HepG2 (cell line): ENCODE data around the gene FAT4. TPM values are rescaled to one million over a fixed set of nuclear protein-coding genes. Genes with fewer than 3 reads are reported as not detected.

Experiments
- ASH2L ChIP-seq: fragments of 300-600, 200-600 bp; sonication (generic); IDR thresholded peaks from 2 replicates; pipeline ENCODE4 v1.7.0; 2017; ENCODE audit warnings: low read depth, mild to moderate bottlenecking, moderate library complexity, mixed read lengths, low read length; ENCODE audit not compliant: insufficient read length
- BATF2 ChIP-seq: sonication (generic); formaldehyde crosslinking; IDR thresholded peaks from 2 replicates; pipeline ENCODE4 v1.8.0; 2022; ENCODE audit warnings: mild to moderate bottlenecking, missing genetic modification reagents, moderate library complexity
- FLYWCH1 ChIP-seq: sonication (generic); formaldehyde crosslinking; IDR thresholded peaks from 2 replicates; pipeline ENCODE4 v1.8.1; 2023; ENCODE audit warnings: mild to moderate bottlenecking, missing genetic modification reagents
- FOXP1 ChIP-seq, 2 experiments: fragments of 450-650 bp in 1 of 2; IDR thresholded peaks; 2 replicates each; pipeline ENCODE4 v1.6.1; 2017 to 2018; ENCODE audit warnings: antibody characterized with exemption in 1 of 2
- FOXP4 ChIP-seq: sonication (generic); formaldehyde crosslinking; IDR thresholded peaks from 2 replicates; pipeline ENCODE4 v1.4.0; 2020; ENCODE audit warnings: missing genetic modification reagents
- HDAC1 ChIP-seq: sonication (generic); formaldehyde crosslinking; IDR thresholded peaks from 2 replicates; pipeline ENCODE4 v1.5.1; 2020; ENCODE audit warnings: mild to moderate bottlenecking, missing genetic modification reagents
- HHEX ChIP-seq: IDR thresholded peaks from 2 replicates; pipeline ENCODE4 v1.6.1; 2016; ENCODE audit warnings: control low read depth
- HMGA1 ChIP-seq: sonication (generic); formaldehyde crosslinking; conservative IDR thresholded peaks from 2 replicates; pipeline ENCODE4 v1.4.0; 2020; ENCODE audit warnings: missing genetic modification reagents
- HNF4G ChIP-seq, 2 experiments: sonication (generic) in 1 of 2; formaldehyde crosslinking in 1 of 2; IDR thresholded peaks; 2 replicates each; pipeline versions ENCODE4 v1.4.0 to v1.6.1; 2011 to 2020; ENCODE audit warnings: borderline replicate concordance in 2 of 2, low read depth in 2 of 2, mild to moderate bottlenecking in 2 of 2, low read length in 1 of 2, missing genetic modification reagents in 1 of 2, moderate library complexity in 1 of 2
- HOMEZ ChIP-seq: IDR thresholded peaks from 2 replicates; pipeline ENCODE4 v1.6.1; 2016; ENCODE audit warnings: low read depth
- KAT7 ChIP-seq: IDR thresholded peaks from 2 replicates; pipeline ENCODE4 v1.6.1; 2018; ENCODE audit warnings: borderline replicate concordance, missing compliant biosample characterization
- KDM4B ChIP-seq: sonication (generic); formaldehyde crosslinking; IDR thresholded peaks from 2 replicates; pipeline ENCODE4 v1.4.0; 2020; ENCODE audit warnings: missing genetic modification reagents
- KDM6A ChIP-seq: IDR thresholded peaks from 2 replicates; pipeline ENCODE4 v1.6.1; 2016; ENCODE audit warnings: low read depth
- ONECUT2 ChIP-seq: sonication (generic); formaldehyde crosslinking; IDR thresholded peaks from 2 replicates; pipeline ENCODE4 v1.4.0; 2020; ENCODE audit warnings: missing genetic modification reagents
- RAD51 ChIP-seq: fragments of 450-650 bp; IDR thresholded peaks from 2 replicates; pipeline ENCODE4 v1.6.1; 2016; ENCODE audit warnings: borderline replicate concordance
- SAP130 ChIP-seq: IDR thresholded peaks from 2 replicates; pipeline ENCODE4 v1.6.1; 2016; ENCODE audit warnings: low read depth
- SCMH1 ChIP-seq: sonication (generic); formaldehyde crosslinking; IDR thresholded peaks from 2 replicates; pipeline ENCODE4 v1.9.0; 2021; ENCODE audit warnings: missing genetic modification reagents, mild to moderate bottlenecking, borderline replicate concordance
- SETDB1 ChIP-seq: sonication (generic); formaldehyde crosslinking; IDR thresholded peaks from 2 replicates; pipeline ENCODE4 v1.5.1; 2020; ENCODE audit warnings: missing genetic modification reagents, mild to moderate bottlenecking, borderline replicate concordance
- SSRP1 ChIP-seq: IDR thresholded peaks from 2 replicates; pipeline ENCODE4 v1.6.1; 2016; ENCODE audit warnings: control low read depth
- STAG1 ChIP-seq: sonication (generic); formaldehyde crosslinking; IDR thresholded peaks from 2 replicates; pipeline ENCODE4 v1.4.0; 2020; ENCODE audit warnings: missing genetic modification reagents
- ZBTB42 ChIP-seq: sonication (generic); formaldehyde crosslinking; IDR thresholded peaks from 2 replicates; pipeline ENCODE4 v1.5.0; 2020; ENCODE audit warnings: mild to moderate bottlenecking, missing genetic modification reagents
- ZC3H4 ChIP-seq: sonication (generic); formaldehyde crosslinking; IDR thresholded peaks from 2 replicates; pipeline ENCODE4 v1.4.0; 2020; ENCODE audit warnings: missing genetic modification reagents, borderline replicate concordance
- ZNF251 ChIP-seq: sonication (generic); formaldehyde crosslinking; IDR thresholded peaks from 2 replicates; pipeline ENCODE4 v1.9.0; 2021; ENCODE audit warnings: mild to moderate bottlenecking, missing genetic modification reagents
- ZNF263 ChIP-seq: sonication (generic); formaldehyde crosslinking; IDR thresholded peaks from 2 replicates; pipeline ENCODE4 v1.4.0; 2020; ENCODE audit warnings: missing genetic modification reagents
- ZNF280B ChIP-seq: sonication (generic); formaldehyde crosslinking; IDR thresholded peaks from 2 replicates; pipeline ENCODE4 v1.5.0; 2020; ENCODE audit warnings: missing genetic modification reagents, mild to moderate bottlenecking, borderline replicate concordance
- ZNF777 ChIP-seq: sonication (generic); formaldehyde crosslinking; IDR thresholded peaks from 2 replicates; pipeline ENCODE4 v1.4.0; 2020; ENCODE audit warnings: missing genetic modification reagents
- polyA plus RNA-seq, 8 experiments: library from polyadenylated mRNA; depleted of rRNA in 3 of 8; stranded (reverse) in 7 of 8; unstranded in 1 of 8; fragments of >200 nt; fragmentation: Illumina TruSeq in 4 of 8; extraction: Trizol in 4 of 8; gene quantifications; 2 replicates each; pipeline versions ENCODE4 v1.2.1 to v1.2.3, GENCODE V29; 2011 to 2016; ENCODE audit warnings: low read depth in 4 of 8, missing spikeins in 1 of 8, mixed read lengths in 1 of 8; ENCODE audit not compliant: insufficient read depth in 1 of 8
- total RNA-seq, 5 experiments: library from RNA; depleted of rRNA; stranded (reverse); fragments of >200 nt; fragmentation: Illumina TruSeq; extraction: Trizol; gene quantifications; 2 replicates each; pipeline ENCODE4 v1.2.3, GENCODE V29; 2016; ENCODE audit warnings: low read depth in 1 of 5

Gene FAT4
- total and polyA plus RNA-seq, 2 of the 13 experiments (the other 11 are each of a cell fraction or from before 2014, with no cell fraction given): 0.27 to 1.2 TPM

- TF ChIP-seq ZC3H4 (CRISPR knock-in tag): no peak
- TF ChIP-seq HDAC1 (CRISPR knock-in tag): 0 out of 2 replicates have a peak, but pooled peaks have one; percentile 42
- TF ChIP-seq ZNF263: peak; percentile 71
- peak; percentile 50; the same call in 1 of the 2 replicates for TF ChIP-seq KDM6A
- peak; percentile 20 for TF ChIP-seq ASH2L
- TF ChIP-seq HNF4G (IDR thresholded peaks at IDR 0.05; ENCODE audit: borderline replicate concordance, low read depth, low read length): peak; percentile 55; the same call in 1 of the 2 replicates
- TF ChIP-seq HNF4G (CRISPR knock-in tag; IDR thresholded peaks at IDR 0.05; ENCODE audit: borderline replicate concordance, low read depth): no peak
- no peak for TF ChIP-seq FOXP1 (IDR thresholded peaks at IDR 0.05)
- 0 out of 2 replicates have a peak, but pooled peaks have one; percentile 29 for TF ChIP-seq FOXP1 (CRISPR knock-in tag; IDR thresholded peaks at IDR 0.05)
- no peak for TF ChIP-seq SETDB1 (CRISPR knock-in tag)
- 0 out of 2 replicates have a peak, but pooled peaks have one; percentile 17 for TF ChIP-seq BATF2
- no peak for TF ChIP-seq ONECUT2 (CRISPR knock-in tag)
- 0 out of 2 replicates have a peak, but pooled peaks have one; percentile 9 for TF ChIP-seq ZNF777 (CRISPR knock-in tag)
- TF ChIP-seq SCMH1: no peak
- TF ChIP-seq HOMEZ (CRISPR knock-in tag): no peak
- no peak for TF ChIP-seq SAP130 (CRISPR knock-in tag)
- TF ChIP-seq FLYWCH1: no peak
- TF ChIP-seq KAT7 (CRISPR knock-in tag): no peak
- TF ChIP-seq RAD51: no peak
- TF ChIP-seq FOXP4 (CRISPR knock-in tag): no peak; the same call in 1 of the 2 replicates
- TF ChIP-seq HMGA1 (CRISPR knock-in tag): no peak
- no peak for TF ChIP-seq ZBTB42 (CRISPR knock-in tag)
- no peak for TF ChIP-seq ZNF251 (CRISPR knock-in tag)
- TF ChIP-seq STAG1: no peak
- no peak for TF ChIP-seq KDM4B (CRISPR knock-in tag)
- no peak for TF ChIP-seq HHEX (CRISPR knock-in tag)
- TF ChIP-seq SSRP1 (CRISPR knock-in tag): no peak
- TF ChIP-seq ZNF280B (CRISPR knock-in tag): no peak
These were observed 627 bp upstream of the FAT4 start (continued) for GRCh38 chr4:125313989-125314667.
